Measurements from ENCODE around the gene PARD6B.
A peak's percentile ranks its signal among the peaks of the same experiment; 100 is the strongest.
"Not testable (repeated sequence)": the region's sequence is repeated elsewhere in the genome, so short reads cannot be mapped to it uniquely, and the experiment has no call there.

The PARD6B gene

GRCh38 chr20:50731055-50731929 is at the start of gene PARD6B:
Gene PARD6B (plus strand): TSS chr20:50731580. CDS start chr20:50731787, 207 bp downstream.
- DNase-seq: peak; percentile 99

DNA sequence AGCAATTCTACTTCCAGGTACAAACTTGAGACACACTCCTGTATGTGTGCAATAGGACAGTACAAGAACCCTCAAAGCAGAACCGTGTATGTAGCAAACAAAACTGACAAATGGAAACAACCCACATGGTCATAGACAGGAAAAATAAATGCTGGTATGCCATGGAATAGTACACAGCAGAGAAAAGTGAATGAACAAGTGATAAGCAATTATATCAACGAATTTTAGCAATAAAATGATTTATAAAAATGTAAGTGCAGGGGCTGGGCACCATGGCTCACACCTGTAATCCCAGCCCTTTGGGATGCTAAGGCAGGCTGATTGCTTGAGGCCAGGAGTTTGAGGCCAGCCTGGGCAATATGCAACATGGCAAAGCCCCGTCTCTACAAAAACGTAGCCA is 49.3 kb upstream of the PARD6B start:
- no peak for DNase-seq

DNA sequence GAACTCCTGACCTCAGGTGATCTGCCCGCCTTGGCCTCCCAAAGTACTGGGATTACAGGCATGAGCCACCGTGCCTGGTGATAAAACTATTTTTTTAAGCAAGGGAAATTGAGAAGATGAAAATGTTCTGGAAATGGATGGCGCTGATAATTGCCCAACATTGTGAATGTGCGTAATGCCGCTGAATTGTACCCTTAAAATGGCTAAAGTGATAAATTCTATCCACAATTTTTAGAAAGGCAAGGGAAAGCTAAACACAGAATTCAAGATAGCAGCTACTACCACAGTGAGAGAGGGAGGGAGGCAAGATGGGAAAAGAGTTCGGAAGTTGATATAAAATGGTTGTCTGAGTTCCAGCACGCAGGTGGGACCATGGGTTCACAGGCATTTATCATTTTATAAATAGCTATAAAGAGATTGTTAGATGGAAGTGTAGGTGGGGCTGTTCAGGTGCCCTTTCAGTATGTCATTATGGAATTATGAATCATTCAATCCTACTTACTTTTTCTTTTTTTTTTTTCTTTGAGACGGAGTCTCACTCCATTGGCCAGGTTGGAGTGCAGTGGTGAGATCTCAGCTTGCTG is 48.3 kb upstream of the PARD6B start:
- DNase-seq: no peak

- no peak for DNase-seq
Observed at GRCh38 chr20:50683570-50683969, 47.8 kb upstream of the PARD6B start.

DNA sequence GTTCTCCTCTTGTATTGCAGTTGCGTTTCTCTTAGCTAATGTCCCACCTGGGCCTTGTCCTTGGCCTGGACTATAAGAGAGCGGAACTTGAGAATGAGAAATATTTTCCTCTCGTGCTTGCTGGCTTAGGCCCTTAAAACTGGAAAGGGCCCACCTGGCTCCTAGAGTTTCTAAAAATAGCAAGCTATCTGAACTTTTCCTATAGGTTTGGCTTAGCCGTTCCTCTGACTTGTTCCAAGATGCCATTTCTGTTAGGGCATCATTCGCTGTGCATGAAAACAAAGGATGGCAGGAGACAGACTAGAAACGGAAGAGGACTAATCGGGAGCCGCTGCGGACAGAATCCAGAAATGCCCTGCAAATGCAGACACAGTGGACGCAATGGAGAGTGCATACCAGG is 44.6 kb upstream of the PARD6B start:
- DNase-seq: no peak

DNA sequence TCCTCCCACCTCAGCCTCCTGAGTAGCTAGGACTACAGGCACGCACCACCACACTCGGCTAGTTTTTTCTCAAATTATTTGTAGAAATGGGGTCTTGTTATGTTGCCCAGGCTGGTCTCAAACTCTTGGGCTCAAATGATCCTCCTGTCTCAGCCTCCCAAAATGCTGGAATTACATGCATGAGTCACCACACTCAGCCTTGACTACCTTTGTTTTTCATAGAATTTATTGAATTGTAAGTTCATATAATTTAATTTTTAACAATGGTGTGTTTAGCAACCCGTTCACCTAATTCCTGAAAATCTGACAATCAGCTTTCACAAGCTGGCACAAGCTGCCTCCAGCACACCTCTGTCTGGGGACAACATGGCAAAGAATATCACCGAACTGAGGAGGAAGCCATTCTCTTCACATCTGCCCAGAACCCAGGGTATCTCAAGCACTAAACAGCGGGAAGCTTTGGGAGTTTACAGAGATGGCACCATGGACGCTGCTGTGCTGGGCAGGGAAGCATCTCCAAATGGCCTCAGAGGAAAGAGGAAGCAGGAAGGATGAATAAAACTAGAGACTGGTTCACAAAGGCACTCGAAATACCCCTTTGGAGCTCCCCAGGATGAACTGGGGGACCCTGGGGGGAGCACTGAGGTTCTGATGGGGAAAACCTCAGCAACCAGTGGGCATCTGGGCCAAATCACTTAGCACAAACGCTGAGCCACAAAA is 43.0 kb upstream of the PARD6B start:
- no peak for DNase-seq

GRCh38 chr20:50689864-50690649 is 41.3 kb upstream of the PARD6B start:
- DNase-seq: no peak

DNA sequence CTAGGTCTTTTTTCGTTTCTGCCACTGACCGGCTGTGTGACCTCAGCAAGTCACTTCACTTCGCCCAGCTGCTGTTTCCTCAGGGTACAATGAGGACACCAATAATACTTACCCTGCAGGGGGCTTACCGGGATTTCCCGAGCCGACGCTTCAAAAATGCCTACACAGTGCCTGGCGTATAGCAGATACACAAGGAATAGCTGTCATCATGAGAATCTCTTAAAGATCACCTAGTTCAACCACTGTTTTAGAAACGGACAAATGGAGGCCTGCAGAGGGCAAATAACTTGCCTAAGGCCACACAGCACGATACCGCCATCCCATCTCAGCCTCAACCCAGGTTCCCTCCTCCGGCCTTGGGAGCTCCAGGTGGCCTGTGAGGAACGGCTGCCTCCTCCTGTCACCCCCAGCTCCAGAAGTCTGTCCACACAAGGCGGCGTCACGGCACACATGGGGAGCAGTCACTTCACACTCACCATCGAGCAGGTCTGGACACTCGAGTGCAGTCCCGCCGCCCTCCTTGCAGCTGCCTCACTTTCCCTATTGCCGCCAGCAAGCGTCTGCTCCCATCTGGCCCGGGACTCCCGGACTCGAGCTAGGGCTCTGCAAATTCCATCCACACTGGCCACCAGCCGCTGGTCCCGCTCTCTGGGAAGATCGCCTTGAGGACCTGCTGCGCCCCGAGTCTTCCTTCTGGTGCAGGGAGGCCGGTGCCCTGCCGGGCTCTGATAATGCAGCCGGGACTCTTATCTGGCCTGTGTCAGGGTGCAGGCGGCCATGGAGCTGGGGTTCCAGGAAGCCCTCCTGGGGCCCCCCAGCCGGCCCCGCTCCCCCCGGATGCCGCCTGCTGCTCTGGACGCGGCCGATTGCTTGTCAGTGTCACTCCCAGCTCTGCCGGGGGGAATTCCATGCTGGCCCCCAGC is 40.5 kb upstream of the PARD6B start, which contains the start of gene RIPOR3:
TSS of gene RIPOR3 (minus strand) at position 893 of the 923 bp plus-strand sequence. CDS start at position 479, 414 bp downstream.
- DNase-seq: no peak

DNA sequence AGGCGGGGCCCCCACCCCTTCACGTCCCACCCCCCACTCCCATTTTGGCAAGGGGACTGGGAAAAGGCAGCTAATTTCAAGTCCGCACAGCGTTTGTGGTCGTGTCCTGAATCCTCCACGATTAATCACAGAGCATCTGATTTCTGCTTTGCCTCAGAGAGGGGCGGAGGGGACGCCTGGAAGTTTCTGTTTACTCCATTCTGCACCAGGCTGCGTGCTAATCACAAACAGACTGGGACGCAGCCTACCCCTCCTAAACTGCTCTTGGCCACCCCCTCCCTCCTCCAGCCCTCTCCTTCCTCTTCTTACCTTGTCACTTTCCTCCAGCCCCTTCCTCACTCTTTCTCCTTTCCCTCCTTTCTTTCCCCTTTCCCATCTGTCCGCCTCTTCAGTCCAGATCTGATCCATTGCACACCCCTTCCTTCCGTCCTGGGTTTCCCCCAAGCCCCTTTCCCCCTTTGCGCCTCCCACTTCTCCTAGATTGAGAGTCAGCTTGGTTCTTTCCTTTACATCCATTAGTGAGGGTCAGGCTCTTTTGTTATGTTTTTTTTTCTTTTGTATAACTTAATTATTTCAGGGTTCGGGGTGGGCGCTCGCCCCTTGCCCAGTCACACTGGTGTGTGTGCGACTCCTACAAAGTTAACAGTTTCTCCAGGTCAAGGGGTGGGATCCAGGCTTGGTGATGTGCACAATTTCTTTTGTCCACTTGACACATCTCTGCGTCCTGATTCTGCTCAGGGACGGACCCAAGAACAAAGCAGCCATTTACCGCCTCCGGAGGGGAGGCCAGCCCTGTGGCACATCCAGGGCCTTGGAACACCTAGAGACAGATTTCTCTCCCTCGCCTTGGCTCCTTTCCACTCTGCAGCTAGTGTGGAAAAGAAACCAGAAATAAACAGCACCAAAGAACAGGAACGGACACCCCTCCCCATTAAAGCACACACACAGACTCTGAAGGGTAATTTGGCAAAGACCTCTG is 39.5 kb upstream of the PARD6B start:
- DNase-seq: no peak

- no peak for DNase-seq
Observed at GRCh38 chr20:50692552-50692933, 38.8 kb upstream of the PARD6B start.

DNA sequence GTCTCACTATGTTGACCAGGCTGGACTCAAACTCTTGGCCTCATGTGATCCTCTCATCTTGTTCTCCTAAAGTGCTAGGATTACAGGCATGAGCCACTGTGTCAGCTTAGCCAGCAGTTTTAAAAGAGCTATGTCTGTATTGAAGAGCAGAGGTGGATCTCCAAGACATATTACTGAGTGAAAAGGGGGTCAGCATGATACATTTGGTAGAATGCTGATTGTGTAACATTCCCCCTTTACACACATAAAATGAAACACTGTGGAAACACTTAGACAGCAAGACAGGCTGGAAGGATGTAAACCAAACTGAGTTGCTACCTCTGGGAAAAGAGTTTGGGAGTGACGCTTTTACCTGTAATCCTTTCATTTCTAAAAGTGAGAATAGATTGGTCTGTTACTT is 38.4 kb upstream of the PARD6B start:
- no peak for DNase-seq

DNA sequence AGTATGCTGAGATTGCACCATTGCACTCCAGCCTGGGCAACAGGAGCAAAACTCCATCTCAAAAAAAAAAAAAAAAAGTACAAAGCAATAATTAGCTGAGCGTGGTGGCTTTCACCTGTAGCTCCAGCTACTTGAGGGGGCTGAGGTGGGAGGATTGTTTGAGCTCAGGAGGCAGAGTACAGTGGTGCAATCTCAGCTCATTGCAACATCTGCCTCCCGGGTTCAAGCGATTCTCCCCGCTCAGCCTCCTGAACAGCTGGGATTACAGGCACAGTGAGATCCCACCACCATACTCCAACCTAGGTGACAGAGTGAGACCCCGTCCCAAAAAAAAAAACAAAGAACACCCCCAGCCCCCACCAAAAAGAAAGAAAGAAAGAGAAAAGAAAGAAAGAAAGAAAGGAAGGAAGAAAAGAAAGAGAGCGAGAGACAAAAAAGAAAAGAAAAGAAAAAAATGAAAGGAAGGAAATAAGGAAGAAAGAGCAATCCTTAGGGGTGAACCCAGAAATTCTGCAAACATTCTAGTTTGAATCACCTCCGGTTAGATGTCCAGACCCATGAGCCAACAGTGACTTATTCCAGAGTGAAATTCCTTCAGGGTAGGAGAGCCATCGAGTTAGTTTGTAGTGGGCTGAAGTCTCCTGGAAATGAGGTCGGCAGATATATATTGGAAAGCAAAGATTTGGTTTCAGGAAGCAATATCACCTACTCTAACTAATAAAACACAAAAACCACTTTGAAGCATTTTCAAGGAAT is 36.8 kb upstream of the PARD6B start:
- no peak for DNase-seq

- DNase-seq: no peak
Observed at GRCh38 chr20:50695135-50695872, 36.1 kb upstream of the PARD6B start.

DNA sequence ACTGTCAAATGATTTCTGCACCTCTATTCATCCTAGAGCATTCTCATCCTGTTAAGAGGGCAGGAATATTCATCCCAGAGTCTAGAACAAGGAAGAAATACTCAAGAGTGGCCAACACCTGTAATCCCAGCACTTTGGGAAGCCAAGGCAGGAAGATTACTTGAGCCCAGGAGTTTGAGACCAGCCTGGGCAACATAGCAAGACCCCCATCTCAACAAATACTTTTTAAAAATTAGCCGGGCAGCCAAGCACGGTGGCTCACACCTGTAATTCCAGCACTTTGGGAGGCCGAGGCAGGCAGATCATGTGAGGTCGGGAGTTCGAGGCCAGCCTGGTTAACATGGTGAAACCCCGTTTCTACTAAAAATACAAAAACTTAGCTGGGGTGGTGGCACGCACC is 33.1 kb upstream of the PARD6B start:
- DNase-seq: not testable (repeated sequence)

- no peak for DNase-seq
Observed at GRCh38 chr20:50699688-50700087, 31.7 kb upstream of the PARD6B start.

GRCh38 chr20:50701041-50701963 is 30.1 kb upstream of the PARD6B start:
- DNase-seq: no peak

DNA sequence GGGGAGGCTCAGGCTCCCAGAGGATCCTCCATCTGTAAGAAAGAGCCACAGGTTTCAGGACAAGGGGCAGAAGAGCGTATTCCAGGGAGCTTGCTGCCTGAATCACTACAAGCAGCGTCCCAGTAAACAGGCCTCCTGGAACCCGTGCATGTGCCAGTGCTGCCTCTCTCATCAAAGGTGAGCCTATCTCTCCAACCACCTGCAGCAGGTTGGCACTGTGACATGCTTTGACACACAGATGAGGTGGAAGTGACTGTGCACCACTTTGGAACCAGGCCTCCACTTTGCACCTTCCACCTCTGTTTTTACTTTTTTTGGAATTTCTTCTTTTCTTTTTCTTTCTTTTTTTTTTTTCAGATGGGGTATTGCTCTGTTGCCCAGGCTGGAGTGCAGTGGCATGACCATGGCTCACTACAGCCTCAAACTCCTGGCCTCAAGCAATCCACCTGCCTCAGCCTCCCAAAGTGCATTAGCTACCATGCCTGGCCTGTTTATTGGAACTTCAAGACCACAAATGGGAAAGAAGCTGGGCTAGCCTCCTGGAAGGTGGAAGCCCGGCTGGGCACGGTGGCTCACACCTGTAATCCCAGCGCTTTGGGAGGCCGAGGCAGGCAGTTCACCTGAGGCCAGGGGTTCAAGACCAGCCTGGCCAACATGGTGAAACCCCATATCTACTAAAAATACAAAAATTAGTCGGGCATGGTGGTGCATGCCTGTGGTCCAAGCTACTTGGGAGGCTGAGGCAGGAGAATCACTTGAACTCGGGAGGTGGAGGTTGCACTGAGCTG is 27.5 kb upstream of the PARD6B start:
- not testable (repeated sequence) for DNase-seq

Measured in NCI-H2107 (cell line).